ENCODE measurements around the gene FOLR1. TPM values are rescaled to one million over a fixed set of nuclear protein-coding genes. Genes with fewer than 3 reads are reported as not detected.
"Not testable (repeated sequence)": the region's sequence is repeated elsewhere in the genome, so short reads cannot be mapped to it uniquely, and the experiment has no call there.

The FOLR1 gene
- total RNA-seq, 1 experiment from 2014 or later: not detected

- no peaks in the 10 kb centered on the region for H3K36me3 ChIP-seq (ENCODE audit: insufficient read depth, low read length, poor library complexity, severe bottlenecking)
- no TSS peak for BruUV-seq (replicated peaks)
- no peak overlapping the region for H3K4me3 ChIP-seq (ENCODE audit: low read depth, low read length, poor library complexity, severe bottlenecking)
- CTCF ChIA-PET: no interaction called here
- H3K27ac ChIP-seq (ENCODE audit: low read depth, low read length, poor library complexity, severe bottlenecking): no peak overlapping the region
- intact Hi-C loops (cut with micrococcal nuclease; ENCODE audit: unreplicated experiment): no loop called here
- POLR2A ChIA-PET (ENCODE audit: low non-redundant PET): no interaction called here
- no peaks in the 10 kb centered on the region for H3K9me3 ChIP-seq (ENCODE audit: low read depth, low read length, poor library complexity, severe bottlenecking)
- H3K4me1 ChIP-seq (ENCODE audit: insufficient read depth, low read length, poor library complexity, severe bottlenecking): no peaks in the 10 kb centered on the region
- H3K27me3 ChIP-seq (replicated peaks; ENCODE audit: insufficient read depth, low read depth, low read length, poor library complexity): no peaks in the 10 kb centered on the region
- no peak for TF ChIP-seq EZH2 (IDR thresholded peaks at IDR 0.05; ENCODE audit: borderline replicate concordance, low read depth, low read length, poor library complexity, severe bottlenecking)
- TF ChIP-seq, protein P1, sequence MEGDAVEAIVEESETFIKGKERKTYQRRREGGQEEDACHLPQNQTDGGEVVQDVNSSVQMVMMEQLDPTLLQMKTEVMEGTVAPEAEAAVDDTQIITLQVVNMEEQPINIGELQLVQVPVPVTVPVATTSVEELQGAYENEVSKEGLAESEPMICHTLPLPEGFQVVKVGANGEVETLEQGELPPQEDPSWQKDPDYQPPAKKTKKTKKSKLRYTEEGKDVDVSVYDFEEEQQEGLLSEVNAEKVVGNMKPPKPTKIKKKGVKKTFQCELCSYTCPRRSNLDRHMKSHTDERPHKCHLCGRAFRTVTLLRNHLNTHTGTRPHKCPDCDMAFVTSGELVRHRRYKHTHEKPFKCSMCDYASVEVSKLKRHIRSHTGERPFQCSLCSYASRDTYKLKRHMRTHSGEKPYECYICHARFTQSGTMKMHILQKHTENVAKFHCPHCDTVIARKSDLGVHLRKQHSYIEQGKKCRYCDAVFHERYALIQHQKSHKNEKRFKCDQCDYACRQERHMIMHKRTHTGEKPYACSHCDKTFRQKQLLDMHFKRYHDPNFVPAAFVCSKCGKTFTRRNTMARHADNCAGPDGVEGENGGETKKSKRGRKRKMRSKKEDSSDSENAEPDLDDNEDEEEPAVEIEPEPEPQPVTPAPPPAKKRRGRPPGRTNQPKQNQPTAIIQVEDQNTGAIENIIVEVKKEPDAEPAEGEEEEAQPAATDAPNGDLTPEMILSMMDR (conservative IDR thresholded peaks at IDR 0.05; ENCODE audit: low read depth, low read length): no peak
- DNase-seq (ENCODE audit: low spot score): no peak
Observed at GRCh38 chr11:72146625-72147024, 45.3 kb upstream of the FOLR1 start.

- no peak for TF ChIP-seq EZH2 (IDR thresholded peaks at IDR 0.05; ENCODE audit: borderline replicate concordance, low read depth, low read length, poor library complexity, severe bottlenecking)
- TF ChIP-seq, protein P1 (conservative IDR thresholded peaks at IDR 0.05; ENCODE audit: low read depth, low read length): no peak
- Histone ChIP-seq H3K4me1 (ENCODE audit: insufficient read depth, low read length, poor library complexity, severe bottlenecking) (peaks cover 4% of the 10 kb centered on the region), H3K9me3 (ENCODE audit: low read depth, low read length, poor library complexity, severe bottlenecking) (no peaks in the 10 kb centered on the region), H3K27ac (ENCODE audit: low read depth, low read length, poor library complexity, severe bottlenecking) (no peak overlapping the region), H3K4me3 (ENCODE audit: low read depth, low read length, poor library complexity, severe bottlenecking) (no peak overlapping the region), H3K36me3 (ENCODE audit: insufficient read depth, low read length, poor library complexity, severe bottlenecking) (no peaks in the 10 kb centered on the region), H3K27me3 (replicated peaks; ENCODE audit: insufficient read depth, low read depth, low read length, poor library complexity) (no peaks in the 10 kb centered on the region)
- POLR2A ChIA-PET (ENCODE audit: low non-redundant PET): no interaction called here
- no peak for DNase-seq (ENCODE audit: low spot score)
- intact Hi-C loops (cut with micrococcal nuclease; ENCODE audit: unreplicated experiment): no loop called here
- CTCF ChIA-PET: no interaction called here
- no TSS peak for BruUV-seq (replicated peaks)
Observed at GRCh38 chr11:72150882-72151281, 41.1 kb upstream of the FOLR1 start.

DNA sequence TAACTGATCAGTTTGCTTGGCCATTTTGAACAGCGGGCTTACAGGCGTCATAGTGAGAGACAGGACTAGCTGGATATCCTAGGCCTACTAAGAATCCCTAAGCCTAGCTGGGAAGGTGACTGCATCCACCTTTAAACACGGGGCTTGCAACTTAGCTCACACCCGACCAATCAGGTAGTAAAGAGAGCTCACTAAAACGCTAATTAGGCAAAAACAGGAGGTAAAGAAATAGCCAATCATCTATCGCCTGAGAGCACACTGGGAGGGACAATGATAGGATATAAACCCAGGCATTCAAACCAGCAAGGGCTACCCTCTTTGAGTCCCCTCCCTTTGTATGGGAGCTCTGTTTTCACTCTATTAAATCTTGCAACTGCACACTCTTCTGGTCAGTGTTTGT is 38.1 kb upstream of the FOLR1 start:
- intact Hi-C loops (cut with micrococcal nuclease; ENCODE audit: unreplicated experiment); H3K27ac ChIP-seq (ENCODE audit: low read depth, low read length, poor library complexity, severe bottlenecking); H3K4me3 ChIP-seq (ENCODE audit: low read depth, low read length, poor library complexity, severe bottlenecking); CTCF ChIA-PET; DNase-seq (ENCODE audit: low spot score); H3K36me3 ChIP-seq (ENCODE audit: insufficient read depth, low read length, poor library complexity, severe bottlenecking); POLR2A ChIA-PET (ENCODE audit: low non-redundant PET); H3K9me3 ChIP-seq (ENCODE audit: low read depth, low read length, poor library complexity, severe bottlenecking); H3K4me1 ChIP-seq (ENCODE audit: insufficient read depth, low read length, poor library complexity, severe bottlenecking); BruUV-seq (replicated peaks); H3K27me3 ChIP-seq (replicated peaks; ENCODE audit: insufficient read depth, low read depth, low read length, poor library complexity): not testable (repeated sequence)

GRCh38 chr11:72154816-72155215 is 37.1 kb upstream of the FOLR1 start:
- Histone ChIP-seq H3K27me3 (replicated peaks; ENCODE audit: insufficient read depth, low read depth, low read length, poor library complexity) (no peaks in the 10 kb centered on the region), H3K4me1 (ENCODE audit: insufficient read depth, low read length, poor library complexity, severe bottlenecking) (peaks cover 4% of the 10 kb centered on the region), H3K4me3 (ENCODE audit: low read depth, low read length, poor library complexity, severe bottlenecking) (no peak overlapping the region), H3K9me3 (ENCODE audit: low read depth, low read length, poor library complexity, severe bottlenecking) (no peaks in the 10 kb centered on the region), H3K27ac (ENCODE audit: low read depth, low read length, poor library complexity, severe bottlenecking) (no peak overlapping the region), H3K36me3 (ENCODE audit: insufficient read depth, low read length, poor library complexity, severe bottlenecking) (no peaks in the 10 kb centered on the region)
- ChIA-PET POLR2A (ENCODE audit: low non-redundant PET) (no interaction called here), CTCF (no interaction called here)
- no TSS peak for BruUV-seq (replicated peaks)
- TF ChIP-seq, protein P1 (conservative IDR thresholded peaks at IDR 0.05; ENCODE audit: low read depth, low read length): no peak
- TF ChIP-seq EZH2 (IDR thresholded peaks at IDR 0.05; ENCODE audit: borderline replicate concordance, low read depth, low read length, poor library complexity, severe bottlenecking): no peak
- intact Hi-C loops (cut with micrococcal nuclease; ENCODE audit: unreplicated experiment): no loop called here
- DNase-seq (ENCODE audit: low spot score): no peak

Data from A673 (cell line).